Karpas-422 (cell line): ENCODE results near the gene CD24. TPM values are rescaled to one million over a fixed set of nuclear protein-coding genes. Genes with fewer than 3 reads are reported as not detected.
A peak's percentile ranks its signal among the peaks of the same experiment; 100 is the strongest.

Source experiments
- DNase-seq: peaks from one replicate; pipeline ENCODE4 v3.0.0-alpha.2; 2015
- H2AFZ ChIP-seq: fragments of 200-600 bp; sonication (generic); 2 replicates; pipeline ENCODE4 v1.6.1; 2014; ENCODE audit warnings: antibody characterized with exemption, low read length, mixed read lengths
- H3K27ac ChIP-seq: fragments of 200-600 bp; sonication (generic); 2 replicates; pipeline ENCODE4 v1.5.1; 2014; ENCODE audit warnings: mild to moderate bottlenecking, low read length, moderate library complexity
- H3K27me3 ChIP-seq: fragments of 200-600 bp; sonication (generic); 2 replicates; pipeline ENCODE4 v1.6.1; 2014; ENCODE audit warnings: low read length, mixed read lengths
- H3K36me3 ChIP-seq: fragments of 200-600 bp; sonication (generic); 2 replicates; pipeline ENCODE4 v1.6.1; 2014; ENCODE audit warnings: low read length, mixed read lengths; ENCODE audit not compliant: insufficient read depth
- H3K4me1 ChIP-seq: fragments of 200-600 bp; sonication (generic); 2 replicates; pipeline ENCODE4 v1.6.1; 2014; ENCODE audit warnings: mild to moderate bottlenecking, low read length, mixed read lengths
- H3K4me2 ChIP-seq: fragments of 200-600 bp; sonication (generic); 2 replicates; pipeline ENCODE4 v1.6.1; 2014; ENCODE audit warnings: low read length, low read depth, mild to moderate bottlenecking; ENCODE audit not compliant: poor library complexity, severe bottlenecking
- H3K4me3 ChIP-seq: fragments of 200-600 bp; sonication (generic); 2 replicates; pipeline ENCODE4 v1.5.1; 2014; ENCODE audit warnings: mild to moderate bottlenecking, antibody characterized with exemption, low read length, mixed read lengths
- H3K79me2 ChIP-seq: fragments of 200-600 bp; sonication (generic); 2 replicates; pipeline ENCODE4 v1.6.1; 2014; ENCODE audit warnings: mild to moderate bottlenecking, low read length, mixed read lengths
- H3K9ac ChIP-seq: fragments of 200-600 bp; sonication (generic); 2 replicates; pipeline ENCODE4 v1.6.0; 2014; ENCODE audit warnings: low read length
- H3K9me2 ChIP-seq: fragments of 200-600 bp; sonication (generic), shearing (Covaris generic); replicated peaks from 2 replicates; pipeline ENCODE4 v1.6.0; 2014; ENCODE audit warnings: mild to moderate bottlenecking, low read length, moderate library complexity; ENCODE audit not compliant: insufficient read depth
- H3K9me3 ChIP-seq: fragments of 300-700, 200-600 bp; sonication (generic); 2 replicates; pipeline ENCODE4 v1.6.1; 2014; ENCODE audit warnings: low read length, mixed read lengths
- H4K20me1 ChIP-seq: fragments of 200-600 bp; sonication (generic); 2 replicates; pipeline ENCODE4 v1.6.1; 2014; ENCODE audit warnings: mild to moderate bottlenecking, antibody characterized with exemption, low read length, low read depth; ENCODE audit not compliant: insufficient read depth
- total RNA-seq: library from RNA; depleted of rRNA; stranded (reverse); fragments of >200 nt; shearing (Covaris generic); gene quantifications from 2 replicates; pipeline ENCODE4 v1.2.3, GENCODE V29; 2014; ENCODE audit warnings: low replicate concordance; rRNA removed

CD24 gene
- total RNA-seq, 1 experiment from 2014 or later = 1,213 TPM

- Histone ChIP-seq H3K9ac (no peak overlapping the region), H4K20me1 (no peaks in the 10 kb centered on the region), H3K9me3 (no peaks in the 10 kb centered on the region), H2AFZ (no peak overlapping the region), H3K79me2 (no peaks in the 10 kb centered on the region), H3K27ac (no peak overlapping the region), H3K4me1 (no peaks in the 10 kb centered on the region; the same call in 1 of the 2 replicates), H3K9me2 (no peaks in the 10 kb centered on the region), H3K4me3 (no peak overlapping the region), H3K27me3 (0 out of 2 replicates have a peak, but pooled peaks cover 2% of the 10 kb centered on the region), H3K4me2 (no peak overlapping the region), H3K36me3 (no peaks in the 10 kb centered on the region)
- DNase-seq = peak; percentile 78
These were observed 46.8 kb downstream of the CD24 start for GRCh38 chr6:106927531-106928398.

- no peak for DNase-seq
- Histone ChIP-seq H2AFZ (no peak overlapping the region), H3K27me3 (0 out of 2 replicates have a peak, but pooled peaks cover 2% of the 10 kb centered on the region), H3K4me1 (no peaks in the 10 kb centered on the region; the same call in 1 of the 2 replicates), H3K27ac (no peak overlapping the region), H3K36me3 (no peaks in the 10 kb centered on the region), H4K20me1 (no peaks in the 10 kb centered on the region), H3K9me3 (no peaks in the 10 kb centered on the region), H3K4me3 (no peak overlapping the region), H3K79me2 (no peaks in the 10 kb centered on the region), H3K4me2 (no peak overlapping the region), H3K9ac (no peak overlapping the region), H3K9me2 (no peaks in the 10 kb centered on the region)
These were observed 48.6 kb downstream of the CD24 start for GRCh38 chr6:106925948-106926347.

GRCh38 chr6:106924694-106925523 lies 49.6 kb downstream of the CD24 start:
- Histone ChIP-seq H3K4me2 (no peak overlapping the region), H3K27ac (no peak overlapping the region), H3K27me3 (0 out of 2 replicates have a peak, but pooled peaks cover 2% of the 10 kb centered on the region), H3K9me3 (no peaks in the 10 kb centered on the region), H3K4me3 (no peak overlapping the region), H3K79me2 (no peaks in the 10 kb centered on the region), H3K36me3 (no peaks in the 10 kb centered on the region), H3K9me2 (no peaks in the 10 kb centered on the region), H2AFZ (no peak overlapping the region), H3K4me1 (no peaks in the 10 kb centered on the region; the same call in 1 of the 2 replicates), H3K9ac (no peak overlapping the region), H4K20me1 (no peaks in the 10 kb centered on the region)
- DNase-seq = no peak

- no peak for DNase-seq
- H3K9ac ChIP-seq = no peak overlapping the region
- H3K9me2 ChIP-seq = no peaks in the 10 kb centered on the region
- H4K20me1 ChIP-seq = no peaks in the 10 kb centered on the region
- H3K79me2 ChIP-seq = no peaks in the 10 kb centered on the region
- H2AFZ ChIP-seq = no peak overlapping the region
- no peaks in the 10 kb centered on the region; the same call in 1 of the 2 replicates for H3K4me1 ChIP-seq
- no peak overlapping the region for H3K27ac ChIP-seq
- H3K36me3 ChIP-seq = no peaks in the 10 kb centered on the region
- no peak overlapping the region for H3K4me2 ChIP-seq
- H3K9me3 ChIP-seq = no peaks in the 10 kb centered on the region
- 0 out of 2 replicates have a peak, but pooled peaks cover 2% of the 10 kb centered on the region for H3K27me3 ChIP-seq
- H3K4me3 ChIP-seq = no peak overlapping the region
These were observed 51.9 kb downstream of the CD24 start for GRCh38 chr6:106922626-106923025.

Other genes starting within 250 kb of the CD24 start
- 12.7 and 25.2 TPM in 2 replicates for gene MTRES1, start 53.5 kb upstream of the CD24 start, total RNA-seq
- 6.2 and 7.7 TPM in 2 replicates for gene BEND3, start 140.8 kb upstream of the CD24 start, total RNA-seq